Measurements from ENCODE around the gene CAMK1. TPM values are rescaled to one million over a fixed set of nuclear protein-coding genes. Genes with fewer than 3 reads are reported as not detected.

CAMK1 gene
- 29.1 TPM for polyA plus RNA-seq (2013, experiment 1 of 2; ENCODE audit: insufficient read length)
- 17.6 TPM for polyA plus RNA-seq (2013, experiment 2 of 2; ENCODE audit: insufficient read length)

DNA sequence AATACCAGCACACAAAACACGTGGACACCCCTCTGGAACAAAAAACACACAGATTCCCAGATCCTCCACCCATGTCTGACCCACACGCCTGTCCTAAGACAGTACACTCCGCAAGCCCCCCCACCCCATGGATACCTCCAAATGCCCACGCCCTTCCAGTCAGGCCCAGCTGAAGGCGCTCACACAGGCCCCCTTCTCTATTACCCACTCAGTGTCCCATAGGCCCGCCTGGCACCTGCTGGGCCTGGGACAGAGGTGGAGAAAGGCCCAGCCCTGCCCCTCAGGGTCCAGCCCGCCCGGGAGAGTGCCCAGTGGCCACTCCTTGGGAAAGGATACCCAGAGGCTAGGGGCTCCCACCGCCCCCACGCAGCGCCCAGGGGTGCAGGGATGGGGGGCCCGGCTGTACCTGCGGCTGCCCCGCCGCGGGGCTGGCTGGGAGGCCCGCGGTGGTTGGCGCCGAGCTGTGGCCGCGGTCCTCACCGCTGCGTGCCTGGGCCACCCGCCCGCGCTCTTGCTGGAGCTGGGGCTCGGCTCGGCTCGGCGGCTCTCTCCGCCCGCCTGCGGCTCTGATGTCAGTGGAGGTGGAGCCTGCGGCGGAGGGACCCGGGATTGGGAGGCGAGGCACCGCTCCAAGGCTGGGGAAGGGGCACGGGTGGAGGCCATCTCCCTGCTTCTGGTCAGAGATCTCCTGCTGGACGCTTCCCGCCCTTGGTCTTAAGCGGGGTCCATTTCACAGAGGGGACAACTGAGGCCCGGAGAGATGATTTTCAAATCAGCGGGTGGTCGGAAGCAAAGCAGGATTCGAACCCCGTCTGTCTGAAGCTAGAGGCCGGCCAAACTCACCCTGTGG lies at the start of gene CAMK1:
TSS of gene CAMK1 (minus strand) at position 522 of the 850 bp plus-strand sequence. CDS start 2,198 bp downstream, outside the sequence.
- peak; percentile 76 for DNase-seq

DNA sequence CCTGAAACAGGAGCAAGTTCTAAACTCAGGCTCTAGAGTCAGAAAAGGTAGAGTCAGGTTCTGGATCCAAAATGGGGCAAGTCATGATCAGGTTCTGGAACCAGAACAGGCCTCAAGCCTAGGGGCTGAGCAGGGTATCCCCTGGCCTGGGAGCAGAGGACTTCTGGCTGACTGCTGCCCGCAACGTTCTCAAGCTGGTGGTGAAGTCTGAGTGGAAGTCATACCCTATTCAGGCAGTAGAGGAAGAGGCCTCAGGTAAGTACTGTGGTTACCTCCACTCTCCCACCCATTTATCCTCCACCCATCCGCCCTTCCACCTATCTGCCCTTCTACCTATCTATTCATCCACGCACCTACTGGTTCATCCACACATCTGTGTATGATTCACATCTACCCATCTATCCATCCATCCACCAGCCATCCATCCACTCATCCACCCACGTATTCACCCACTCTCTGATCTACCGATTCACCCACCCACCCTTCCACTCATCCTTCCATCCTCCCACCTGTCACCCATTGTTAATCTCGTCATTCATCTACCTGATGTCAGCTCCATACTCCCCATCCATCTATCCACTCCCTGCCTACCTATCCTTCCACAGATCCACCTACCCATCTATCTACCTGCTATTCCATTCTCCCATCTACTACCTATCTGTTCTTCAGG lies 49.1 kb upstream of the CAMK1 start:
- DNase-seq = no peak

DNA sequence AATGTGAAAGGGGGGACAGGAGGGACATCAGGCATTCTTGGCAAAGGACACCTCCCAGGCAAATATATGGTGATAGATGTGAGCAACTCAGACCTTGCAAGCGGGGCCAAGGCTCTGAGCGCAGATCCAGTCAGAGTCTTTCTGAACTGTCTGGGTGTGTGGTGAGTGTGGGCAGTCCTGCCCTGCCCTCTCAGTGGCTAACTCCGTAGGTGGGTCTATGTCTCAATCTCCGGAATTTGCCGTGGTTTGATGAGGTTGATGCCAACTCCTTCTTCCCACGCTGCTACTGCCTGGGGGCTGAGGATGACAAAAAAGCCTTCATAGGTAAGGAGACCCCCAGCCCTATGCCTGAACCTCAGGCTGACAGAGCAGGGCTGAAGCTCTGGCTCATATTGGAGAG lies 47.7 kb upstream of the CAMK1 start:
- DNase-seq = no peak

- DNase-seq = no peak
These were observed 46.2 kb upstream of the CAMK1 start for GRCh38 chr3:9815986-9816385.

DNA sequence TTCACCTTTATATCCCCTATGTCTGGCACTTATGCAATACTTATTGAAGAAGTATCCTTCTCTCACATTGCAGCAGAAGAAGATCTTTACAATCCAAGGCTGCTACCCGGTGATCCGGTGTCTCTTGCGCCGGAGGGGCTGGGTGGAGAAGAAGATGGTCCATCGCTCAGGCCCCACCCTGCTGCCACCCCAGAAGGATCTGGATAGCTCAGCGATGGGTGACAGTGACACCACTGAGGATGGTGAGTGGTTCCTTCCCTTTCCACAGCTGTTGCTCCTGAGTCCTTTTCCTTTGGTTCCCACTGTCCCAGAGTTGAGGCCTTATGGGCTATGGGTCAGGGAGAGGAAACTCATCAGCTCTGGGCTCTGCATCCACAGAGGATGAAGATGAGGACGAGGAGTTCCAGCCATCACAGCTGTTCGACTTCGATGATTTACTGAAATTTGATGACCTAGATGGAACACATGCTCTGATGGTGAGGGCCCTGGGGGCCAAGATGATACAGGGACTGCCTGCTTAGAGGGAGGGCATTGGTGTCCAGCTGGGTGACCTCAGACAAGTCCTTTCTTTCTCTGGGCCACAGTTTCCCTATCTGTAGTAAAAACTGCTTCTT lies 43.2 kb upstream of the CAMK1 start:
- DNase-seq = no peak

- DNase-seq = no peak
These were observed 41.1 kb upstream of the CAMK1 start for GRCh38 chr3:9810846-9811245.

DNA sequence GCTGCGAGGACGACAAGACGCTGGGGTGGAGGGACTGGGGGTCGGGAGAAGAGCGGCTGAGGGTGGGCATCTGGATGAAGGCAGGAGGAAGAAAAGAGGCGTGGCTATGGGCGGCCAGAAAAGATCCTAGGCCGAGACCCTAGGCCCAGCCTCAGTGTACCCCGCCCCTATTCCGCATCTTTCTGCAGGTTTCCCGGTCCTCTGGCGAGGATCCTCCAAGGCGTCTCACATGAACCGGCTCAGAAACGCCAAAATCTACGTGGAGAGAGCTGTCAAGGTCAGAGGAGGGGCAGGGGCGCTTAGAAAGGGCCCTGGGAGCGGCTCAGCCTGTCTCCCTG lies 40.7 kb upstream of the CAMK1 start:
- DNase-seq = no peak

- DNase-seq = peak; percentile 63
These were observed 40.1 kb upstream of the CAMK1 start, which contains the start of gene TTLL3 for GRCh38 chr3:9809615-9810432. Gene TTLL3 (plus strand): TSS chr3:9810262. CDS start chr3:9810662, 400 bp downstream.

DNA sequence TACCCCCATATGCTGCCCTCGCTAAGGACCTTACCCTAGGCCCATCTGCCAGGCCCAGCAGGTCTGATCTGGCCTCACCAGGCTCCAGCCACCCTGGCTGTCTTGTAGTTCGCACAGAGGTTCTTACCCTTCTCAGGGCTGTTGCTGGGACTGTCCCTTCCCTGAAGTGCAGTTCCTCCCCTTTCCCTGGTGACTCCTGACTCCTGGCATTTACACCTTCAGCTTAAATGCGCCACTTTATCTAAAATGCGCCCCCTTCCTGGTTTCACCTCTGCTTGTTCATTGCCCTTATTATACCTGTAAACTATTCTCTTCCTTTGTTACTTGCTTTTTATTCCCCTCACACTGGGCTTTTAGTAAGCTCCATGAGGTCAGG lies 39.5 kb upstream of the CAMK1 start:
- no peak for DNase-seq

DNA sequence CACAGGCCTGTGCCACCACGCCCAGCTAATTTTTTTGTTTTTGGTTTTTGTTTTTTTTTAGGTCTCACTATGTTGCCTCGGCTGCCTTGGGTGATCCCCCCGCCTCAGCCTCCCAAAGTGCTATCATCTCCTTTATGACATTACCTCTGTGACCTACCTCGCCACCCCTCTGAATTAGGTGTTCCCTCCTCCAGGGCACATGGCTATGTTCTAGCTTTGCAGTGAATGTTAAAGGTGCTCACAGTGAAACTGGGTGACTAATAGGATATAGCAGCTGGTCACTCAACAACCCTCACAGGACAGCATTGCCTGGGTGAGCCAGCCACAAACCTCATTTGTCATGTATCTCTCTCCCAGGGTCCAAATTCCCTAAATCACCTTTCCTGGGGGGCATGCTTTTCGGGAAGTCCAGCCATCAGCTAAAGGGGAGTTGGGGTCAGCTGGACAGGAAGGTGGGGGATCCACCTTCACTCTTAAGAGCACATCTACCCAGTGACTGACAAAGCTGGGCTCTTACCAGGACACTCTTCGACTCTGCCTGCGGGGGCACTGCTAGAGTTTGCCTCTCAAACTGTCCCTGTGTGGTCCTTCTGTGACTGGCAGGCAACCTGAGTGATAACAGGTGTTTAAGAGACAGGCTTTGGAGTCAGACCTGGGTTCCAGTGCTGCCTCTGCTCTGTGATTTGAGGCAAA lies 38.7 kb upstream of the CAMK1 start:
- DNase-seq = peak; percentile 29

DNA sequence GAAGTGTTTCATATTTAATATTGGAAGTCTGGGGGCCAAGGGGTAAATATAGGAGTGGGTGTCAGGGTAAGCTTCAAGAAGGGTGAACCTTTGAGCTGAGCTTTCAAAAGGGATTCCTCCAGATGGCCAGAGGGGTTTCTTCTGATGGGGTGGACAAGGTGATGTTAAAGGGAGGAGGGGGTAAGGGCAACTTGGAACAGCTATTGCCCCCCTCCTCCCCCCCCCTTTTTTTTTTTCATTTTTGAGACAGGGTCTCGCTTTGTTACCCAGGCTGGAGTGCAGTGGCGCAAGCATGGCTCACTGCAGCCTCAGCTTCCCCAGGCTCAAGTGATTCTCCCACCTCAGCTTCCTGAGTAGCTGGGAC lies 38.2 kb upstream of the CAMK1 start:
- DNase-seq = no peak

DNA sequence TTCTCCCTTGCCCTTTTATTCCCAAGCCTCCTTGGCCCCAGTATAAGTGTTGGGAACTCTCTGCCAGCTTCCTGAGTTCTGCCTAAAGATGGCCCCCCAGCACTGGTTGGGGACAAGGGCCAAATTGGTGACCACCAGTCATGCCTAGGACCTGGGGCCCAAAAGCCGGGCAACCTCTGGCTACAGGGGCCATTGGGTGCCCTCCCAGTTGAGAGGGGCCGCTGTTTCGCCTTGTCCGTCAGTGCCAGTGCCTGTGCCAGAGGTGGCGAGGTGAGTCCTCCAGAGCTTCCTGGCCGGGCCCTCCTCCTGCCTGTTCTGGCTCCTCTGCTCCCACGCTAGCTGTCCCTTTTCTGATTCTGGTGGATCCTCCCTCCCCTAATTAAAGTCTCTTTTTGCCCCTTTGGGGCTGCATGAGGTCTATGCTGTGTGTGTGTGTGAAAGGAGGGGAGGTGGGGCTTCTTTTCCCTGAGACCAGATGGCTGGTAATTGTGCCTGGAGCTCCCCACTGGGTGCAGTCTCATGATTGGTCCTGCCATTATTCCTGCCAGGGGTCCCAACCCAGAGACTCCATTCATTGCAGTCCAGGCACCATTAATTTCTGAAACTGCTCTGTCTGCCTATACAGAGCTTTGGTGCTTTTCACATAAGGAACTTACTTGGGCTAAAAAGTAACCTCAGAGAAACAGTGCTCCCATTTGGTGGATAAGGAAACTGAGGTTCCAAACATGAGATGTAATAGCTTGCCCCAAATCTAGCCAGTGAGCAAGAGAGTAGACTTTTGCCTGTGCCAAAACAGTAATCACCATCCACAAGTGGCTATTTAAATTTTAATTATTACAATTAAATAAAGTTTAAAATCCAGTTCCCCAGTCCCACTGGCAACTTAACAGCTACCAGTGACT lies 37.2 kb upstream of the CAMK1 start:
- no peak for DNase-seq

DNA sequence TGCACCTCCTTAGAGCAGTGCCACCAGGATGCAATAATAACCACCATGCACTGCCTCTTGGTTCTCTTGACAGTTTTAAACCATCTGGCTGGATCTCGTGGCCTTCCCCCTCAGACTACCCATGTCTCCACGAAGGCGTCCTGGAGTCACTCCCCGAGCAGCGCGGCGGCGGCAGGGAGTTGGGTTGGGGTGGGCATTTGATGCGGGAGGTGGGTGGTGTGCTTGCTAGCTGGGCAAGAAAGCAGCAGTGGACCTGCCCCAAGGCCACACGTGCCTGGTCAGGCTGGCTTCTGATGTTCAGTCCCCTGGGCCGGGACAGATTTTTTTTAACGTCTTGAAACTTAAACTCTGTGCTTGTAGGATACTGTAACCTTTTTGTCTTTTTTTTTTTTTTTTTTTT lies 36.4 kb upstream of the CAMK1 start:
- DNase-seq = no peak

DNA sequence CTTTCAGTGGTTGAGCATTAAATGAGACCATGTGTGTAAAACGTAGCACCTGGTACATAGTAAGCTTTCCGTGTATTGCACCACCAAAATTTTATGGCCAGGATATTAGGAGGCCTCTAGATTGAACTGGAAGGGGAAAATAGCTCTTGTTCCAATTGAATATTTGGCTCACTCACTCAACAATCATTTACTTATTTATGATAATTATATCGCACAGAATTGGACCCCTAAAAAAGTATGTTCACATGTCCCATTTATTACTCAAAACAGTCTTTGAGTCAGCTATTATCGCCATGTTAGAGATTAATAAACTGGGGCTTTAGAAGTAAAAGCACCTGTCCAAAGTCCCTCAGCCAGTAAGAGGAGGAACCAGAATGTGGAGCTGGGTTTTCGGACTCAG lies 35.2 kb upstream of the CAMK1 start:
- DNase-seq = no peak

- no peak for DNase-seq
These were observed 33.7 kb upstream of the CAMK1 start for GRCh38 chr3:9803494-9803893.

DNA sequence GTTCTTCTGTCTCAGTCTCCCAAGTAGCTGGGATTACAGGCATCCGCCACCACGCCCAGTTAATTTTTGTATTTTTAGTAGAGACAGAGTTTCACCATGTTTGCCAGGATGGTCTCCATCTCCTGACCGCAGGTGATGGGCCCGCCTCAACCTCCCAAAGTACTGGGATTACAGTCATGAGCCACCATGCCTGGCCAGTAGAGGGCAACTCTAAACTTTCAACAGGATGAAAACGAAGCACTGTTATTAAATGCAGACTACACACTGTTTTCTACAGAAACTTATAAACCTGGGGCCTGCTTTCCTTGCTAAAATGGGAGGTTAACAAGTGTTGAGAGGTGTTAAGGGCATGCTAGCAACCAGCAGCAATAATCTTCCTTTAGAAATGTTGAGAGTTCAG lies 30.8 kb upstream of the CAMK1 start:
- DNase-seq = no peak

DNA sequence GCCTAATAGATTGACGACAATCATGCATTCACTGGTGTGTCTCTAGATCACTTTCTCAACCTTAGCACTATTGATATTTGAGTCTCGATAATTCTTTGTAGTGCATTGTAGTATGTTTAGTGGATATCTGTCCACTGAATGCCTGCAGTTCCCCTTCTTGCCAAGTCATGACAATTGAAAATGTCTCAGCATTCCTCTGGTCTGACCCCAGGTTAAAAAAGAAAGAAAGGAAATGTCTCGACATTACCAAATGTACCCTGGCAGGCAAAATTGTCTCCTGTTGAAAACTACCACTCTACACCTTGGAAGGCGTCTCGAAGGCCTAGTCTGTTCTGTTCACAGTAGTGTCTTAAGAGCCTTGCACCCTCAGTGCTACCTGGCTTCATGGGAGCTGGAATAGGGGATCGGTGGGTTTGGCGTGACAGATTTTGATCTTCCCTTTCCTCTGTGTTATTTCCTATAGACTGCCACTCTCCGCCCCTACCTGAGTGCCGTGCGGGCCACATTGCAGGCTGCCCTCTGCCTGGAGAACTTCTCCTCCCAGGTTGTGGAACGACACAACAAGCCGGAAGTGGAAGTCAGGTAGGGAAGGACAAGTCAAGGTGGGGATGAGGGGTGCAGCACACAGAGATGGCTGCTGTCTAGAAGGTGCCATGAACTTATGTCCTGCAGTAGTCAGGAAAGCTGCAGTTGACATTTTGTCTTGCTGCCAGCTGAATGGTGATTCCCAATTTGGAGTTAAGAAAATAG lies 27.6 kb upstream of the CAMK1 start:
- no peak for DNase-seq

DNA sequence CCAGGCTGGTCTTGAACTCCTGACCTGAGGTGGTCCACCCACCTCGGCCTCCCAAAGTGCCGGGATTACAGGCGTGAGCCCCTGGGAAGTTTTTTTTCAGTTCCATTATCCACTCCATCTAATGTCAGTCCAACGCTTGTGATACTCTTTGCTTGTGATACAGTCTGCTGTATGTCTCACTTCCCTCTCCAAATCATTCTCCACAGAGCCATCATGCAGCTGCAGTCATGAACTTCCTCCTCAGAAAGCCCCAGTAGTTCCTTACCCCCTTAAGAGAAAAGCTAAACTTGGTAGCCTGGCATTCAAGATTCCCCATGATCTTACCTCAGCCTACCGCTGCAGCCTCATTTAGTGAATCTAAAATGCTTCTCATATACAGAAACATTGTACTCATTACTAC lies 25.5 kb upstream of the CAMK1 start:
- DNase-seq = no peak

DNA sequence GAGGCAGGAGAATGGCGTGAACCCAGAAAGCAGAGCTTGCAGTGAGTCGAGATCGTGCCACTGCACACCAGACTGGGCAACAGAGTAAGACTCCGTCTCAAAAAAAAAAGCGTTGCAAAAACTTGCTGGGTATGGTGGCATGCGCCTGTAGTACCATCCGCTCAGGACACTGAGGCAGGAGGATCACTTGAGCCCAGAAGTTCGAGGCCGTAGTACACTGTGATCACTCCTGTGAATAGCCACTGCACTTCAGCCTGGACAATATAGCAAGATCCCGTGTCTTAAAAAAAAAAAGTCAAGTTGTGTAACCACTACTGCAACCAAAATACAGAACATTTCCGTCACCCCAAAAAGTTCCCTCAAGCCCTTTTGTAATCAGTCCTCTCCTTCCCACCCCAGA lies 24.7 kb upstream of the CAMK1 start:
- DNase-seq = no peak

- DNase-seq = peak; percentile 56
These were observed 23.5 kb upstream of the CAMK1 start for GRCh38 chr3:9793161-9793781.

Data from fibroblast of skin of back (primary cell).